Left kidney (tissue), 8 donors: ENCODE data around the gene SLC16A4. TPM values are rescaled to one million over a fixed set of nuclear protein-coding genes. Genes with fewer than 3 reads are reported as not detected.
"Not testable (repeated sequence)": the region's sequence is repeated elsewhere in the genome, so short reads cannot be mapped to it uniquely, and the experiment has no call there.

Source experiments
- DNase-seq: peaks from one replicate; pipeline ENCODE4 v3.0.0-alpha.2; 2013
- long read RNA-seq, 8 donors: transcript quantifications; one replicate each; lab custom pipeline, GENCODE V29; 2026
- polyA plus RNA-seq: library from polyadenylated mRNA; unstranded; fragments of 120-200 nt; gene quantifications from one replicate; pipeline ENCODE4 v1.2.1, GENCODE V29; 2013; ENCODE audit not compliant: insufficient read length

The SLC16A4 gene
- 112 TPM for polyA plus RNA-seq
- long read RNA-seq, donor 1, transcript SLC16A4-201 (9 exons, 2,632 nt): major isoform, 7 of 30 reads
- long read RNA-seq, donor 1, partial matches to known transcripts: 19 of 30 reads
- long read RNA-seq, donor 1, other reads (novel, unspliced or antisense): 0 of 30 reads
- long read RNA-seq, donor 2, transcript SLC16A4-201 (9 exons, 2,632 nt): major isoform, 12 of 26 reads
- long read RNA-seq, donor 2, partial matches to known transcripts: 8 of 26 reads
- long read RNA-seq, donor 2, other reads (novel, unspliced or antisense): 0 of 26 reads
- long read RNA-seq, donor 3, transcript SLC16A4-201 (9 exons, 2,632 nt): major isoform, 11 of 31 reads
- long read RNA-seq, donor 3, partial matches to known transcripts: 16 of 31 reads
- long read RNA-seq, donor 3, other reads (novel, unspliced or antisense): 0 of 31 reads
- long read RNA-seq, donor 4: 0 reads
- long read RNA-seq, donor 5, transcript SLC16A4-201 (9 exons, 2,632 nt): major isoform, 11 of 31 reads
- long read RNA-seq, donor 5, partial matches to known transcripts: 13 of 31 reads
- long read RNA-seq, donor 5, other reads (novel, unspliced or antisense): 0 of 31 reads
- long read RNA-seq, donor 6, transcript SLC16A4-201 (9 exons, 2,632 nt): major isoform, 8 of 32 reads
- long read RNA-seq, donor 6, partial matches to known transcripts: 22 of 32 reads
- long read RNA-seq, donor 6, other reads (novel, unspliced or antisense): 0 of 32 reads
- long read RNA-seq, donor 7, partial matches to known transcripts: 42 of 47 reads
- long read RNA-seq, donor 7, other reads (novel, unspliced or antisense): 0 of 47 reads
- long read RNA-seq, donor 8, partial matches to known transcripts: 0 of 5 reads
- long read RNA-seq, donor 8, other reads (novel, unspliced or antisense): 0 of 5 reads

DNA sequence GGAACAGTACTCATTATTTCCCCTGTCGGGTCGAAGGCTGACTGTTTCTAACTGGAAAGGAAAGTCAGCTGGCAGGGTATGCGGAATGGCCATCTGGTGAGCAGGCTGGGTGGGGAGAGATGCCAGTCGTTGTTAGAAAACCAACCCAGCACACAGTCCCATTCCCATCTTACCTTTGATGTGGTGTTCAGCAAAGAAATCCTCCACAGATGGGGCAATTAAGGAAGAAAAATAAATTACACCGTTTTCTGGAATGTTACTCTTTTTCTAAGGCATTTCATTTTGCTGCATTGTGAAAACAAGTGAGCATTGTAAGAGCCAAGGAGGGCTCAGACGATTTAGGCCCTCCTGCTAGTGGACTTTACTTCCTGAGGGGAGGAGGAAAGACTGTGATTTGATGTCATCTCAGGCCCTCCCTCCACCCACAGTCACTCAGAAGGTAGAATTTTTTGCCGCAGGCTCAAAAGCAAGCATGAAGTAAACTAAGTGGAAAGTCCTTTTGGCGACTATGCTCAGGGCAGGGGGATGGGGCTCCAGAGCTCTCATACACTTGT is at the start of gene SLC16A4:
TSS of gene SLC16A4 (minus strand) at position 335 of the 554 bp plus-strand sequence. CDS start 1,703 bp downstream, outside the sequence.
- DNase-seq: no peak

- not testable (repeated sequence) for DNase-seq
Measured at GRCh38 chr1:110439873-110440272, 49.0 kb upstream of the SLC16A4 start.

- DNase-seq: no peak
Measured at GRCh38 chr1:110438893-110439292, 48.1 kb upstream of the SLC16A4 start.

DNA sequence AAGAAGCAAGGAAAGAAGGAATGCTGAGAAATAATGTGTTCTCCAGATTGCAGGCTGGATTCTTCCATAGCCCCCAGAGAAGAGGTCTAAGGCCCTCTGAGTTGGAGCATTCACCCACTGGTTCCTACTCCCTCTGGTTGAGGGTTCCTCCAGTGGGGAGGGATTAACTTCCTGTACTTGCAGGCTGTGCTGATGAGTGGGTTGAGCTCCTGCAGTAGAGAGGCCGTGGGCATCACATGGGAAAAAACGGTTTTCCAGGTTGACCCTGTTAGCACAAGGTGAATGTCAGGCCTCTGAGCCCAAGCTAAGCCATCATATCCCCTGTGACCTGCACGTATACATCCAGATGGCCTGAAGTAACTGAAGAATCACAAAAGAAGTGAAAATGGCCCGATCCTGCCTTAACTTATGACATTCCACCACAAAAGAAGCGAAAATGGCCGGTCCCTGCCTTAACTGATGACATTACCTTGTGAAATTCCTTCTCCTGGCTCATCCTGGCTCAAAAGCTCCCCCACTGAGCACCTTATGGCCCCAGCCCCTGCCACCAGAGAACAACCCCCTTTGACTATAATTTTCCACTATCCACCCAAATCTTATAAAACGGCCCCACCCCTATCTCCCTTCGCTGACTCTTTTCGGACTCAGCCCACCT is 46.9 kb upstream of the SLC16A4 start:
- DNase-seq: not testable (repeated sequence)

DNA sequence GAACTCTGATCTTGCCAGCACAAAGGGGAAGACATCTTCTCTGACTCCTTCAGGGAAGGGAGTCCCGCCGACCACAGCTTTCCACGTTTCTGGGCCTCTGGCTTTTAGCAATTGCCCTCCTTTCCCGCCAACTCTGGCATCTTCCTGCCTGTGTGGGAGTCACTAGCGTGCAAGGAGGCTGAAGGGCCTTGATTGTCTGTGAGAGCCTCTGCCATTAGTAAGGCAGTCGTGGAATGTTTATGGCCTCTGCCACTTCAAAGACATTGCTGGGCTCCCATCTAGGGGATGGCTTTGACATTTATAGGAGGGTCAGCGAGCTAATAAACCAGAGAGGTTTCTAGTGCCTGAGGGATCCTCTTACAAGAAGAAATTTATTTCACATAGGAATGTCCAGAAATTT is 45.8 kb upstream of the SLC16A4 start:
- DNase-seq: peak; percentile 36

DNA sequence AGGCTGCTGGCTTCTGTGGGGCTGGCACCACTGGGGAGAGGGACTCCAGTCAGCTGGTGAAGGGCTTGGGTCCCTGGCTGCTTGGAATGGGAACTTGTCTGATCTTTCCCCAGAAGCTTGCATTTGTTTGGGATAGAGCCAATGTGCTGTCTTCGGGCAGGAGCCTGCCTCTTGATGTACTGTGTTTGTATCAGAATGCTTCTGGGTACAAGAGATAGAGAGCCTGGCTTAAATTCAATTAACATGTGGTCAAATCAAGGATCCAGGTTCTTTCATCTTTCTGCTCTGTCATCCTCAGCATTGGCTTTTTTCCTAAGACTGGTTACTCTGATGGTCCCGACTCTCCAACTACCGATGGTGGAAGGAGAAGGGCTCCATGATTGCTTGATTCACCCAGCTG is 44.1 kb upstream of the SLC16A4 start:
- DNase-seq: no peak

DNA sequence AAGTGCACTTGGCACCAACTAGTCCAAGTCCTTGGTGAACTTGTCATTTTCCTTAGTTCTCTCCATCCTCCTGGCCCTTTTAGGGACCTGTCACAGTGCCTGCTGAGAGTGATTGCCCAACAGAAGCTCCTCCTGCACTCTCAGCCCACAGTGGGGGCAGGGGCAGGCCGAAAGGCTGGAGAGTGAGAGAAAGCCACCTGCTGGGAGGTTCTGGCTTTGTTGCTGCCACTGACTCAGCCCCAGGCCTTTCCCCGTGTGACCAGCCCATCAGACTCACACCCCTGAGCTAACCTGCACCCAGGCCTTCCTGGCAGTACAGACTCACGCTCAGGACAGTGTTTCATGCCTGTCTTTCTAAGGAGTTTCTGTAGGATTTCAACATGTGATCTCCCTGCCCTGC is 43.0 kb upstream of the SLC16A4 start:
- no peak for DNase-seq

GRCh38 chr1:110433213-110433612 is 42.4 kb upstream of the SLC16A4 start:
- no peak for DNase-seq

GRCh38 chr1:110430901-110431300 is 40.1 kb upstream of the SLC16A4 start:
- DNase-seq: no peak

DNA sequence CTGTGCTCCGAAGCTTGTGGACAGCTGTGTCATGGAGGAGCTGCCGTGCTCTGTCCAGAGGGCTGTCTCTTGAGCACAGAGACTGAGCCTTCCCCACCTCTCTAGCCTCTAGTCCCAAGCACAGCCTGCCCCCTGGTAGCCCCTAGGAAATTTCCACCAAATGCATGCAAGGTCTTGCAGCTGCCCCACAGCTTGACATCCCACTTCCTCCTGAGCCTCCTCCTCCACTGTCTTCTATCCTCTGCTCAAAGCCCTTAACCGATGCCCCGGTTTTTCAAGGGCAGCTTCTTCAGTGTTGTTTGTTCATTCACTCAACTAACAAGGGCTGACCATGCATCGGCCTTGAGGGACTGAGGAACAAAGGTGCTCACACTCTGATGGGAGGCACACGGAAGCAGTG is 39.5 kb upstream of the SLC16A4 start:
- no peak for DNase-seq

- DNase-seq: no peak
Measured at GRCh38 chr1:110428946-110429345, 38.1 kb upstream of the SLC16A4 start.

- DNase-seq: no peak
Measured at GRCh38 chr1:110426854-110427253, 36.0 kb upstream of the SLC16A4 start.

DNA sequence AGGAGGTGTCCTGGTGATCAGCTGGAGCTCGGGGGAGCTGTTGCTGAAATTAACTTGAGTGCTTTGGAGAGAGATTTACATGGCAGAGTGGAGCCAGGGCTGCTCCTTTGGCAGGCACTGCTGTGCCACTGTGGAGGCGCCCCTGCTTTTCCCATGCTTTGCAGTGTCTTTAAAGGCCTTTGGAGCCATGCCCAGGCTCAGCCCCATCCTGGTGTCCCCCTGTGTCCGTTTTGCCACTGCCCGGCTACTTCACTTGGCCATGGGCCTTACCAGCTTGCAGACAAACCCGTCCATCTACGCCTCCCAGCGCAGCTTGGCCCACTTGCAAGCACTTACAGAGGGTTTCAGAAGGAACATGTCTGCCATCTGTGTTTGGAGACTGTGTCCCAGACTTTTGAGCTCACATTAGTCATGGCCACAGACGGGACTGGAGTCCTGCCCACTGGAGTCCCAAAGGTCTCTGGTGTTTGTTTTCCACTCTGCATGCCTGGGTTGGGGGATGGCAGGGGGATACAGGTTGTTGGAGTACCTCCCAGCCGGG is 34.9 kb upstream of the SLC16A4 start:
- no peak for DNase-seq

DNA sequence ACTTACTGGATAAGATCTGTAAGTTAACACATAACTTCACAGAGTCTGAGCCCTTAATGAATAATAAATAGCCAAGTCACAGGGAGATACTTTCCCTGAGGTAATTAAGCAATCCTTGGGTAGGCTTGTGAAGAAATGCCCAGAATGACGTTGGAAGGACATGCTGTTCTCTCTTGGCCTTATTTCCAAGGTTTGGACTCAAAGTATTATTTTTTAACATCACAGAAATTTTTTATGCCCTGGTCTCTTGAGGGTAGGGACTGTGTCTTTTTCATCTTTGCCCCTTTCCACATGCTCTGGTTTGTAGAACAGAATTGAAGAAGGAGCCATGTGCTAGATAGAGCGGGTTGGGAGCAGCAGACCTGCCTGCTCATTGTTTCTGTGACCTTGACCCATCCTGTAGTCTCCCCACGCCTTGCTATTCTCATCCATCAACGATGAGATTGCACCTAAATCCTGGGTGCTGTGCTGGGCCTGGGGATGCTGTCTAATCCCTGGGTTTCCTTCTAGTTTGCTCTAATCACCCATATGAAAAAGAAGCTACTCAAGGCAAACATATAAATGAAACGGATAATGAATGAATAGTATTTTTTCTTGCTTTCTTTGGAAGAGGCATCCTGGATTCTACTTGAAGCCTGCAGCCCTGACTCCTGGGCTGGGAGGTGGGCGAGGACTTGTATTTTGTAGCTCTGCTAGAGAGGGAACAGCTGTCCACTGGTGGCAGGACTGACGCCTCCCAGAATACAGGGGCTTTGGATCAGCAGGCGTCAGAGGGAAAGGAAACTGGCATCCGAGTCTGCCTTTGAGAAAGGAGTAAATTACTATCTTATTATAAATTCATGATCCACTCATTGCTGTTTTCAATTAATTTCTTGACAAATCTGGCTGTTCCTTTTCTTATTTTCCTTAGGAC is 34.1 kb upstream of the SLC16A4 start:
- no peak for DNase-seq

DNA sequence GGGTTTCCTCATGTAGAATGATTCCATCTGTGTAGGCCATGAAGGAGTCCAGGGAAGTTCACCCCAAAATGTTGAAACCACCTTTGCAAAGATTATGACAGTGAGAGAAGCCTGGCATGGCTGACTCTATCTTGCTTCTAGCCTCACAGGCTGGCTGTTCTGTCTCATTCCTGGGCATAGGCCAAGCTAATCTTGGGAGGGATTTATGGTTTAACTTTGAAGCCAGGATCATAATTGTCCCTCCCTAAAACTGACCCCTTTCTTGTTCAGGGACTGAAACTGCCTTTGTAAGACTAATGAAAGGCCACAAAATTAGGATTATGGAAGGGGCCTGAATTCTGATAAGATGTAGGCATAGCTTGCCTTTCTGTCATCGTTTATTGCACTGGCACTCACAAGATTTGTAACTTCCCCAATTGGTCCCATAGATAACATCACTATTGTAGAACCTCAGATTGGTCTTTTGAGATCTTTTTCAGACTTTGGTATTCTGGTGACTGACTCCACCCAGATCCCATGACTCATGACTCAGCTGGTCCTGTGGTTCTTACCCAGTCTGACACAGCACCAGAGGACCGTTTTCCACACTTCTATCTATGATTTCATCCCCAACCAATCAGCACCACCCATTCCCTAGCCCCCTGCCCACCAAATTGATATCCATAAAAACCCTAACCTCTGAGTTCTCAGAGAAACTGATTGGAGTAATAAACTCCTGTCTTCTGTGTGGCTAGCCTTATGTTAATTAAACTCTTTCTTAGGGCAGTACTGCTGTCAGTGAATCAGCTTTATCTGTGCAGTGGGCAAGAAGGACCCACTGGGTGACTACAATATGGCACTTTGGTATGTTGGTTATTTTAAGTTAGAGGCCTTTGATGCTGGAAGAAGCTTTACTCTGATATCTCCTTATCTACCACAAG is 30.3 kb upstream of the SLC16A4 start:
- no peak for DNase-seq

GRCh38 chr1:110420023-110420662 is 29.3 kb upstream of the SLC16A4 start:
- no peak for DNase-seq

GRCh38 chr1:110418729-110419128 is 27.9 kb upstream of the SLC16A4 start:
- no peak for DNase-seq

- DNase-seq: not testable (repeated sequence)
Measured at GRCh38 chr1:110413045-110413444, 22.2 kb upstream of the SLC16A4 start.

DNA sequence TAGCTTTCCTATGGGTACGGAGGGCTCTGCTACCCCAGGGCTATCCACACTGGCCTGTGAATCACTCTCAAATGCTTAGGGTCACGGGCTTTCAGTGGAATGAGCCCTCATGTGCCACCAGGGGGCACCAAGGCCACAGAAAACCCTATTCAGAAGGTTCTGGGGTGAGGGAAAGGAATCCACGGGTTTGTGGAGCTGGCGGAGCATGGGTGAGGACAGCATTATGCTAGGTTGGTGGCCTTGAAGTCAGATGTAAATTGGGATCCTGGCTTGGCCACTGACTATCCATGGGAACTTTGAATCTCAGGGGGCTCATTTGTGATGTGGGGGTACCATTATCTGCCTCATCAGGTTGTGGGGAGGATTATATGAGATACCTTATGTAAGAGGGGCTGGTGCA is 21.8 kb upstream of the SLC16A4 start:
- DNase-seq: peak; percentile 55
